A549 treated with CpdA at 1 μM for 4 hours (cell line): ENCODE measurements around the gene PDZD4. TPM values are rescaled to one million over a fixed set of nuclear protein-coding genes. Genes with fewer than 3 reads are reported as not detected.

Experiments used
- total RNA-seq: library from RNA; stranded (reverse); fragments of 200-300 nt; extraction: Qiagen RNA extraction; gene quantifications from 5 replicates; pipeline ENCODE4 v1.2.3, GENCODE V29; 2022; ENCODE audit warnings: low read depth

The PDZD4 gene
- 2.7 to 3.5 TPM (median 3.0 TPM) in 5 replicates for total RNA-seq

GRCh38 chrX:153829799-153830639, at the start of gene PDZD4:
TSS of gene PDZD4 (minus strand) at chrX:153830544. CDS start at chrX:153830298, 246 bp downstream.

GRCh38 chrX:153794018-153794896, 36.1 kb downstream of the PDZD4 start, which contains the start of the genes IDH3G and SSR4:
TSS of gene IDH3G (minus strand) at chrX:153794375. CDS start at chrX:153794326, 49 bp downstream.
TSS of gene SSR4 (plus strand) at chrX:153794668. CDS start at chrX:153794688, 20 bp downstream.

GRCh38 chrX:153780678-153781427, 49.5 kb downstream of the PDZD4 start, which contains the start of gene SRPK3:
TSS of gene SRPK3 (plus strand) at chrX:153781041. CDS start at chrX:153781087, 46 bp downstream.

GRCh38 chrX:153763989-153764755, 66.2 kb downstream of the PDZD4 start, which contains the start of gene PLXNB3:
TSS of gene PLXNB3 (plus strand) at chrX:153764249. CDS start at chrX:153765536, 1,287 bp downstream.

Other genes starting within 250 kb of the PDZD4 start
- 32.8 to 57.7 TPM (median 51.4 TPM) in 5 replicates for gene CCNQ, start 231.4 kb downstream of the PDZD4 start, total RNA-seq
- 0.83 to 1.7 TPM (median 1.2 TPM) in 5 replicates for gene DUSP9, start 183.3 kb downstream of the PDZD4 start, total RNA-seq
- gene PNCK, start 156.7 kb downstream of the PDZD4 start, total RNA-seq, result 0.22 to 0.86 TPM (median 0.52 TPM) in 4 of 5 replicates, not detected in the other
- gene SLC6A8, start 142.6 kb downstream of the PDZD4 start, total RNA-seq, result 10.2 to 13.2 TPM (median 11.1 TPM) in 5 replicates
- gene BCAP31, start 106.2 kb downstream of the PDZD4 start, total RNA-seq, result 359 to 414 TPM (median 373 TPM) in 5 replicates
- 2.0 to 4.1 TPM (median 3.8 TPM) in 5 replicates for gene ABCD1, start 105.7 kb downstream of the PDZD4 start, total RNA-seq
- 3.0 to 4.1 TPM (median 3.7 TPM) in 5 replicates for gene PLXNB3, start 66.3 kb downstream of the PDZD4 start, total RNA-seq
- gene SRPK3, start 49.5 kb downstream of the PDZD4 start, total RNA-seq, result 0.07 to 0.10 TPM in 2 of 5 replicates, not detected in the others
- gene IDH3G, start 36.2 kb downstream of the PDZD4 start, total RNA-seq, result 57.5 to 63.5 TPM (median 61.5 TPM) in 5 replicates
- gene SSR4, start 35.9 kb downstream of the PDZD4 start, total RNA-seq, result 364 to 443 TPM (median 420 TPM) in 5 replicates
- 19.6 to 26.8 TPM (median 21.1 TPM) in 5 replicates for gene L1CAM, start 55.6 kb upstream of the PDZD4 start, total RNA-seq
- 0.07 to 0.12 TPM in 2 of 5 replicates, not detected in the others for gene AVPR2, start 74.1 kb upstream of the PDZD4 start, total RNA-seq
- 0.75 to 2.2 TPM (median 1.6 TPM) in 5 replicates for gene ARHGAP4, start 95.7 kb upstream of the PDZD4 start, total RNA-seq
- 208 to 230 TPM (median 214 TPM) in 5 replicates for gene NAA10, start 104.5 kb upstream of the PDZD4 start, total RNA-seq
- gene RENBP, start 114.1 kb upstream of the PDZD4 start, total RNA-seq, result 0.11 to 0.24 TPM (median 0.14 TPM) in 5 replicates
- gene HCFC1, start 141.3 kb upstream of the PDZD4 start, total RNA-seq, result 36.3 to 45.1 TPM (median 40.5 TPM) in 5 replicates
- 3.4 to 8.9 TPM (median 5.1 TPM) in 5 replicates for gene TMEM187, start 142.2 kb upstream of the PDZD4 start, total RNA-seq
- 185 to 227 TPM (median 213 TPM) in 5 replicates for gene IRAK1, start 189.4 kb upstream of the PDZD4 start, total RNA-seq